ENCODE data around the gene RALGDS.

- TF ChIP-seq CTCF (IDR thresholded peaks at IDR 0.05) = no peak
- no peak for TF ChIP-seq EZH2 (IDR thresholded peaks at IDR 0.05; ENCODE audit: borderline replicate concordance, insufficient read depth, low read depth, low read length, poor library complexity, severe bottlenecking)
Measured at GRCh38 chr9:133058071-133058470, 63.0 kb downstream of the RALGDS start.
